Mucosa of gallbladder (tissue), 1 donor: ENCODE data around the gene TACR1. TPM values are rescaled to one million over a fixed set of nuclear protein-coding genes. Genes with fewer than 3 reads are reported as not detected.
"Not testable (repeated sequence)": the region's sequence is repeated elsewhere in the genome, so short reads cannot be mapped to it uniquely, and the experiment has no call there.

Source experiments
- DNase-seq: peaks from one replicate; pipeline ENCODE4 v3.0.0-alpha.2; 2020; ENCODE audit warnings: low spot score
- total RNA-seq: library from RNA; stranded (reverse); gene quantifications from one replicate; pipeline ENCODE4 v1.2.1, GENCODE V29; 2021
- donor health status: DM: no; HTN: no; CAD: no.

Gene TACR1
- total RNA-seq, 1 donor from 2014 or later = 0.83 TPM

GRCh38 chr2:75195076-75195691 is 4.1 kb downstream of the TACR1 start:
- no peak for DNase-seq

DNA sequence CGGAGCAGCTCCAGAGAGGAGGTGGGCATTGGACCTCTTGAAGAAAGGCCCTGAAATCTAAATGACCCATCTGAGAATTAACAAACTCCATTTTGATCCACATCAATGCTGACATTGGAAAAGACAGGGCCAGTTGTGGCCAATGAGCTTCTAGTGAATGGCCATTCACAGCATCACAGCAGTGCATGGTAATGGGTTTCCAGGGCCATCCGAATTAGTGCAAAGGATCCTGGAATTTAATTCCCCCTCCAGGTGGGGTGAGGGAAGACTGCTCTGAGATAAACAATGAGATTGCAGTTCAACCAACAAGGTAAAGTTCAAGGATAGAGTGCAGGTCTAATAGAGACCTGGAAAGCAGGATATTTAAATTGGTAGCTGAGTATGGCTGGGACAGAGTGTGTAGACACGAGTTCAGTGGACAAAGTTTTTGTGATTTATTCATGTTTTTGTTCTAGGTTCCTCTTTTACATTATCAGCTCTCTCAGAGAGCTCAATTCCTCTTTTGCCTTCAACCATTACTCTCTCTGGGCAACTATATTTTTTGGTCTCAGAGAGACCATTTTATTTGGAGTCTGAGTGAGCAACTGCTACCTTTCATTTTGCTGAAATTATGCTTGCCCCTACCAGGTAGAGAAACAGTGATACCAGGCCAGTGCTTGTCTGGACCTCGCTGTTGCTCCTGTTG is 5.0 kb downstream of the TACR1 start:
- DNase-seq = no peak

DNA sequence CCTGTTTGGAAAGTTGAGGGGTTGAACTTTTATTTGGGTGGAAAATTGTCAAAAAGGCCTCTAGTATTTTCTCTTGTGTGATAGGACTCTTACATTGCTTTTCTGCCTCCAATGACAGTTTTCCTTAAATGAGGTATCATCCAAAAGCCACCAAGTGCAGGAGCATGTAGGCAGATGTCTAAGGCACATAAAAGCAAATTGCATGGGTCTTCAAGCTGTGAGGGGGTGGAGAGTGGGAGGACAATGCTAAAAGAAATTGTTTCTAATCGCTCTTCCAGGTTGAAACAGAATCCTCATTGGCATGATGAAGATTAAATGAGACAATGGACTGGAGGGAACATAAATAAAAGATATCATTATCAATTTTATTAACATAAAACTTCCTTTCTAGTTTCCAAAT is 6.8 kb downstream of the TACR1 start:
- no peak for DNase-seq

GRCh38 chr2:75190271-75190990 is 8.9 kb downstream of the TACR1 start:
- DNase-seq = no peak

DNA sequence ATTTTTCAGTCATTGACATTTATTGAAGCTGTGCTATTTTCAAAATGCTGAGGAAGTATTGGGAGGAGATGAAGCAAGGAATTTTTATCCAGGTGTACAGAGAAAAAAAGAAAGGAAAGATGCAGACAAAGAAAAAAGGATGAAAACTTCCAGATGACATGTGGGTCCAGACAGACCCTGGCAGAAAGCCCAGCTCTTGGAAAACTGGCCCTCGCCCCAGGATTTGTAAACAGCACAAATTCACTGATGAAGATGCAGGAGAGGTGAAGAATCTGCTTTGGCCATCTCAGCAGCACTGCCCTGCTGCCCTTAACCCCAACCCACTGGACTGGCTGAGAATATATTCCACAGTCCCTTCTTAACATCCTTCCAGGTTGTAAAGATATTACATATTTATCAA is 12.5 kb downstream of the TACR1 start:
- no peak for DNase-seq

DNA sequence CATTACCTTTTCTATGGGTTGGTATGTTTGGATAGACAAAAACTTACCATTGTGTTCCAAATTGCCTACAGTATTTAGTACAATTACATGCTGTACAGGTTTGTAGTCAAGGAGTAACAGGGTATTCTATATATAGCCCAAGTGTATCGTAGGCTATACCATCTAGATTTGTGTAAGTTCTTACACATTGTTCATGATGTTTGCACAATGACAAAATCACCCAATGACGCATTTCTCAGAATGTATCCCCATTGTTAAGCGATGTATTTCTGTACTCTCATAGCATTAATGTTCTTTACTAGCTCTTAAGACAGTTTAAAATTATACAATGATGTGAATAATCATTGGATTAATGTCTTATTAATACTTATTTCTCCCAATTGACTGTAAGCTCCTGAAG is 16.7 kb downstream of the TACR1 start:
- no peak for DNase-seq

GRCh38 chr2:75180476-75180875 is 18.8 kb downstream of the TACR1 start:
- no peak for DNase-seq

DNA sequence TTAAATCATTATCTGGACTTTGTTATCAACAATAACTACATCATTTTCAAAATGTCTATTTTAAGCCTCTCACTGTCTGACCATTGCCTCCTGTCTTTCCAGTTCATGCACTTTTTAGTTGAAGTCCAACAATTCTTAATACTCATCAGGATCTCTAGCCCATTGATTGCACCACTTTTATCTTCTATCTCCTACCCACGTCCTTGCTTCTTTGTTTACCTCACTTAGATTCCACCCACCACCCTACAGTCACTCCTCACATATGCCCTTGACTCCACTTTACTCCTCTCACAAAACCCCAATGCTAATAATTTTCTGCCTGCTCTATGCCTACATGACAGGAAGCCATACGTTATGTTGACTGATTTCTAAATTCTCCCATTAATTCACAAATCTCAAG is 21.9 kb downstream of the TACR1 start:
- no peak for DNase-seq

- no peak for DNase-seq
Observed at GRCh38 chr2:75175456-75175855, 23.9 kb downstream of the TACR1 start.

- DNase-seq = no peak
Observed at GRCh38 chr2:75174981-75175380, 24.3 kb downstream of the TACR1 start.

- no peak for DNase-seq
Observed at GRCh38 chr2:75174519-75174918, 24.8 kb downstream of the TACR1 start.

- no peak for DNase-seq
Observed at GRCh38 chr2:75173740-75174139, 25.6 kb downstream of the TACR1 start.

DNA sequence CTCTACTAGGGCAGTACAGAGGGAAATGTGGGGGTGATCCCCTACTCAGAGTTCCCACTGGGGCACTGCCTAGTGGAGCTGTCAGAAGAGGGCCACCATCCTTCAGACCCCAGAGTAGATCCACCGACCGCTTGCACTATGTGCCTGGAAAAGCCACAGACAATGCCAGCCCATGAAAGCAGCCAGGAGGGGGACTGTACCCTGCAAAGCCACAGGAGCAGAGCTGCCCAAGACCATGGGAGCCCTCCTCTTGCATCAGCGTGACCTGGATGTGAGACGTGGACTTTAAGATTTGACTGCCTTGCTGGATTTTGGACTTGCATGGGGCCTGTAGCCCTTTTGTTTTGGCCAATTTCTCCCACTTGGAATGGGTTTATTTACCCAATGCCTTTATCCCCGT is 27.9 kb downstream of the TACR1 start:
- DNase-seq = not testable (repeated sequence)

GRCh38 chr2:75170889-75171288 is 28.4 kb downstream of the TACR1 start:
- DNase-seq = no peak

DNA sequence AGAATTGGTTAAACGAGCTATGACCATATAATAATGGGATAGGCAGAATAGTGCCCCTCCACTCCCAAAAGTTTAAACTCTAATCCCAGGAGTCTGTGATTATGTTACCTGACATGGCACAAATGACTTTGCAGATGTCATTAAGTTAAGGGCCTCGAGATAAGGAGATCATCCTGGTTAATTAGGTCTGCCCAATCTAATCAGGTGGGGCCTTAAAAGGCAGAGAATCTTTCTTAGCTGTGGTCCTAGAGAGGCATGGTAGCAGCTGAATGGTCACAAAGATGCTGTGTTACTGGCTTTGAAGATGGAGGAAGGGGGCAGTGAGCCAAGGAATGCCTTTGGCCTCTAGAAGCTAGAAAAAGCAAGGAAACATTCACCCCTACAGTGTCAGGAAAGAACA is 31.1 kb downstream of the TACR1 start:
- DNase-seq = no peak

- no peak for DNase-seq
Observed at GRCh38 chr2:75166491-75166890, 32.8 kb downstream of the TACR1 start.

DNA sequence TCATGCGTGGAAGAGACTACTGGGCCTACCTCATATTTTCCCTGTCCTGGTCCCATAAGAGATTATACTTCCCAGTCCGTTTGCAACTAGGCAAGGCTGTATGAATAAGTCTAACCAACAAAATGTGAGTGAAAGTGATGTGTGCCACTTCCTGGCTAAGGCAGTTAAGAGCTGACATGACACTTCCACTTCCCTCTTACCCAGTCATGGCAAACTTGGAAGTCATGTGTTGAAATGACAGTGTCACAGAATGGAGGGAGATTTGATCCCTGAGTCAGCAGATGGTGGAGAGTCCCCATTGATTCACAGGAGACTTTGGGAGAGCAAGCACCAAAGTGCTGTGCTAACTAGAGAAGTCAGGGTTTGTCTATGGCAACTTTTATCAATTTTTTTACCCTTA is 36.4 kb downstream of the TACR1 start:
- DNase-seq = no peak

GRCh38 chr2:75162259-75162658 is 37.1 kb downstream of the TACR1 start:
- no peak for DNase-seq

DNA sequence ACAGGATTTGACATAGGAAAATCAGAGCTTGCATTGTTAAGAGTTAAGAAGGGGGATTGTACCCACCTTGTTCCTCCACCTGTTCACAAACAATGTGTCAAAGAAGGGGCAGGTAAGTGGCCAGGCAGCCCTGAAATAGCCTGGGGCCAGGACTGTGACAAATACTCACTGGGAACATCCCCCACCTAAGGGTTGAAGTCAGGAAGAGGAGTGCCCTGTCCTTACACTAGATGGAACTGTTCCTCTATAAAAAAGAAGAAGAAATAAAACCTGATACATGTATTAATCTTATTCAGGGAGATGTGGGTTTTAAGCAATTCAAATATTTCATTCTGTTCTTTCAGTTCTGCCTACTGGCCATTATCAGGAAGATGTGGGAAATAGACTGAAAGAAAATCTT is 41.9 kb downstream of the TACR1 start:
- DNase-seq = no peak

- no peak for DNase-seq
Observed at GRCh38 chr2:75155115-75155514, 44.2 kb downstream of the TACR1 start.

DNA sequence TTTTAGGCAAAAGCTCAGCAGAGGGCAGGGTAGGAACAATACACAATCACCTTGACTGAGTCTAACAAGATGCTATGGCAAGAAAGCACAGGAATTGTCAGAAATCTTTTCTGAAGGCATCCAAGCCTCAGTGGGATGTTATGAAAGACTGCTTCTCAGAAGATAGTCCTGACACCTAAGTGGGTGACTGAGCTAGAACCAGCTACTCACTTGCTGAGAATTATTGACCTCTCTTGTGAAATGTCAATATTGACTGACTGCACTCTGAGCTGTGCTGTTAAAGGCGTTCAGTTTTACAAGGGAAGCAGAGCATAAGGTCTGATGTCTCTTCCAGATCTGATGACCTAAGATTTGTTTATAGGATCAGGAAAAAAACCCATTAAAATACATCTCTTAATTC is 46.1 kb downstream of the TACR1 start:
- DNase-seq = no peak

GRCh38 chr2:75152243-75152642 is 47.1 kb downstream of the TACR1 start:
- DNase-seq = not testable (repeated sequence)

DNA sequence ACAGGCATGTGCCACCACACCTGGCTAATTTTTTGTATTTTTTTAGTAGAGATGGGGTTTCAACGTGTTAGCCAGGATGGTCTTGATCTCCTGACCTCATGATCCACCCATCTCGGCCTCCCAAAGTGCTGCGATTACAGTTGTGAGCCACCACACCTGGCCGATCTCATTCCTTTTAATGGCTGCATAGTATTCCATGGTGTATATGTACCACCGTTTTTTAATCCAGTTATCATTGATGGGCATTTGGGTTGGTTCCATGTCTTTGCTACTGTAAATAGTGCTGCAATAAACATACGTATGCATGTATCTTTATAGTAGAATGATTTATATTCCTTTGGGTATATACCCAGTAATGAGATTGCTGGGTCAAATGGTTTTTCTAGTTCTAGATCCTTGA is 51.4 kb downstream of the TACR1 start:
- not testable (repeated sequence) for DNase-seq
